GM12892 (cell line): ENCODE results near the gene PCYT2.

Experiments used
- POLR2A ChIP-seq: IDR thresholded peaks from 2 replicates; pipeline ENCODE4 v1.6.1; 2011; ENCODE audit warnings: low read depth, low read length, control low read depth
- POLR2AphosphoS5 ChIP-seq: IDR thresholded peaks from 2 replicates; pipeline ENCODE4 v1.6.1; 2011; ENCODE audit warnings: low read depth, low read length, control low read depth

DNA sequence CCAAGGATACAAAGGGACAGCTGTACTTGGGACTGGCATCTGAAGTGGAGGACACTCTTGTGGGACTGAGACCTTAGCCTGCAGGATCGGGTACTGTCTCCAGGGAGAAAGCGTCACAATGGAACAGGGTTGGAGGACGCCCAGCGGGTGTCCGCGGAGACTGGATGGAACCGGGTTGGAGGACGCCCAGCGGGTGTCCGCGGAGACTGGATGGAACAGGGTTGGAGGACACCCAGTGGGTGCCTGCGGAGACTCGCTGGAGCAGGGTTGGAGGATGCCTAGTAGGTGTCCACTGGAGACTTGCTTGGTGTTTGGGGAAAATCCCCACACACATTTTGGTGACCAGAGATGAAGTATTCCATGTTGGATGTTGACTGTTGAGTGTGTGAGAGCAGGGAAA lies 36.0 kb upstream of the PCYT2 start, which contains the start of gene MYADML2:
- no peak for TF ChIP-seq POLR2AphosphoS5
- no peak for TF ChIP-seq POLR2A
